Nucleus accumbens (tissue), 56 donors: ENCODE results near the gene SHH.
A peak's percentile ranks its signal among the peaks of the same experiment; 100 is the strongest.

Experiments
- DNase-seq, 56 donors: peaks; one replicate each; lab custom pipeline; 2025; lab: John Stamatoyannopoulos, UW

The SHH gene

GRCh38 chr7:155811895-155812761 is at the start of gene SHH:
SHH (minus strand) TSS chr7:155812463; CDS start chr7:155812122, 341 bp downstream.
- peak in 13 of 56 donors; percentile 14 to 66 (median 51) for DNase-seq

GRCh38 chr7:155861480-155861868 is 49.2 kb upstream of the SHH start:
- DNase-seq, result peak in 10 of 56 donors; percentile 3 to 64 (median 18)

- peak in 5 of 56 donors; percentile 3 to 24 (median 13) for DNase-seq
Measured at GRCh38 chr7:155860840-155861479, 48.7 kb upstream of the SHH start.

- DNase-seq, result no peak
Measured at GRCh38 chr7:155860461-155860839, 48.2 kb upstream of the SHH start.

GRCh38 chr7:155858521-155859061 is 46.3 kb upstream of the SHH start:
- no peak for DNase-seq

GRCh38 chr7:155857141-155857540 is 44.9 kb upstream of the SHH start:
- no peak for DNase-seq

- no peak for DNase-seq
Measured at GRCh38 chr7:155856656-155857055, 44.4 kb upstream of the SHH start.

GRCh38 chr7:155852426-155853301 is 40.4 kb upstream of the SHH start:
- no peak for DNase-seq

- no peak for DNase-seq
Measured at GRCh38 chr7:155851892-155852291, 39.6 kb upstream of the SHH start.

GRCh38 chr7:155850766-155851678 is 38.8 kb upstream of the SHH start:
- DNase-seq, result no peak

- no peak for DNase-seq
Measured at GRCh38 chr7:155850001-155850436, 37.8 kb upstream of the SHH start.

- no peak for DNase-seq
Measured at GRCh38 chr7:155848691-155849669, 36.7 kb upstream of the SHH start.

- no peak for DNase-seq
Measured at GRCh38 chr7:155847821-155848435, 35.7 kb upstream of the SHH start.

- no peak for DNase-seq
Measured at GRCh38 chr7:155846936-155847335, 34.7 kb upstream of the SHH start.

GRCh38 chr7:155846156-155846555 is 33.9 kb upstream of the SHH start:
- DNase-seq, result no peak

- DNase-seq, result no peak
Measured at GRCh38 chr7:155845226-155845625, 33.0 kb upstream of the SHH start.

GRCh38 chr7:155844526-155844925 is 32.3 kb upstream of the SHH start:
- DNase-seq, result no peak

GRCh38 chr7:155844019-155844453 is 31.8 kb upstream of the SHH start:
- DNase-seq, result no peak
